GM23338 (cell line): Measurements from ENCODE around the gene TRAF7. TPM values are rescaled to one million over a fixed set of nuclear protein-coding genes. Genes with fewer than 3 reads are reported as not detected.
A peak's percentile ranks its signal among the peaks of the same experiment; 100 is the strongest.

Experiments
- ATAC-seq: fragments of 200-7000 bp; cut with Tn5 transposase; 3 replicates; pipeline ENCODE4 v1.9.1; 2020
- DNase-seq: peaks from one replicate; pipeline ENCODE4 v3.0.0-alpha.2; 2015; ENCODE audit warnings: low spot score
- H2AFZ ChIP-seq: fragments of 200-600 bp; sonication (generic); 2 replicates; pipeline ENCODE4 v1.8.0; 2016; ENCODE audit warnings: antibody characterized with exemption, mild to moderate bottlenecking, moderate library complexity
- H3F3A ChIP-seq: fragments of 200-600 bp; sonication (generic); replicated peaks from 2 replicates; pipeline ENCODE4 v1.8.0; 2017; ENCODE audit warnings: antibody characterized with exemption, mixed run types, low read depth
- H3K27ac ChIP-seq: fragments of 200-600 bp; sonication (generic); 2 replicates; pipeline ENCODE4 v1.6.1; 2016; ENCODE audit warnings: low read depth
- H3K27me3 ChIP-seq: fragments of 200-600 bp; sonication (generic); 2 replicates; pipeline ENCODE4 v1.8.0; 2016; ENCODE audit warnings: mild to moderate bottlenecking, mixed run types, moderate library complexity; ENCODE audit not compliant: insufficient read depth
- H3K36me3 ChIP-seq: fragments of 200-600 bp; sonication (generic); 2 replicates; pipeline ENCODE4 v1.8.0; 2016; ENCODE audit warnings: mild to moderate bottlenecking; ENCODE audit not compliant: insufficient read depth
- H3K4me1 ChIP-seq: fragments of 200-600 bp; sonication (generic); 2 replicates; pipeline ENCODE4 v1.8.0; 2016; ENCODE audit warnings: mild to moderate bottlenecking, moderate library complexity; ENCODE audit not compliant: insufficient read depth
- H3K4me2 ChIP-seq: fragments of 200-600 bp; sonication (generic); 2 replicates; pipeline ENCODE4 v1.7.1; 2017; ENCODE audit warnings: mixed run types
- H3K4me3 ChIP-seq: fragments of 200-600 bp; sonication (generic); 2 replicates; pipeline ENCODE4 v1.6.1; 2016; ENCODE audit warnings: mixed run types
- H3K79me2 ChIP-seq: fragments of 200-600 bp; sonication (generic); replicated peaks from 2 replicates; pipeline ENCODE4 v1.8.0; 2017; ENCODE audit warnings: mild to moderate bottlenecking; ENCODE audit not compliant: insufficient read depth
- H3K9me2 ChIP-seq: fragments of 200-600 bp; sonication (generic); 2 replicates; pipeline ENCODE4 v1.8.0; 2017; ENCODE audit not compliant: insufficient read depth
- H4K20me1 ChIP-seq: fragments of 200-600 bp; sonication (generic); replicated peaks from 2 replicates; pipeline ENCODE4 v1.8.0; 2017; ENCODE audit warnings: mild to moderate bottlenecking; ENCODE audit not compliant: insufficient read depth
- H3K27ac Mint-ChIP-seq: 2 replicates; pipeline ENCODE4 v1.8.0; 2020; ENCODE audit warnings: inconsistent platforms, mild to moderate bottlenecking, moderate library complexity, mixed read lengths
- H3K27me3 Mint-ChIP-seq: 3 replicates; pipeline ENCODE4 v1.8.0; 2022; ENCODE audit warnings: low read depth, mild to moderate bottlenecking, moderate library complexity, mixed read lengths, inconsistent platforms; ENCODE audit not compliant: insufficient read depth, poor library complexity
- H3K36me3 Mint-ChIP-seq: 3 replicates; pipeline ENCODE4 v1.8.0; 2021; ENCODE audit warnings: low read depth, mild to moderate bottlenecking, inconsistent platforms, moderate library complexity, mixed read lengths
- H3K4me1 Mint-ChIP-seq: 3 replicates; pipeline ENCODE4 v1.8.0; 2020; ENCODE audit warnings: mild to moderate bottlenecking, inconsistent platforms, mixed read lengths
- H3K4me3 Mint-ChIP-seq: 3 replicates; pipeline ENCODE4 v1.8.0; 2021; ENCODE audit warnings: moderate library complexity, mild to moderate bottlenecking, inconsistent platforms, mixed read lengths
- H3K9me3 Mint-ChIP-seq: 3 replicates; pipeline ENCODE4 v1.8.0; 2020; ENCODE audit warnings: moderate library complexity, mild to moderate bottlenecking, inconsistent platforms, mixed read lengths
- CREB1 ChIP-seq: fragments of 250-450 bp; sonication (Bioruptor Pico); IDR thresholded peaks from 2 replicates; pipeline ENCODE4 v1.5.0; 2020; ENCODE audit warnings: low read depth, mild to moderate bottlenecking, moderate library complexity
- ETS1 ChIP-seq: IDR thresholded peaks from 2 replicates; pipeline ENCODE4 v1.6.1; 2016; ENCODE audit warnings: antibody characterized with exemption
- EZH2 ChIP-seq: fragments of 200-600 bp; sonication (generic); IDR thresholded peaks from one replicate; pipeline ENCODE4 v1.8.0; 2017; ENCODE audit warnings: antibody characterized with exemption, mild to moderate bottlenecking, low read depth; ENCODE audit not compliant: unreplicated experiment
- EZH2phosphoT487 ChIP-seq: fragments of 200-600 bp; sonication (generic); IDR thresholded peaks from one replicate; pipeline ENCODE4 v1.8.1; 2018; ENCODE audit warnings: antibody characterized with exemption; ENCODE audit not compliant: unreplicated experiment
- JUNB ChIP-seq: IDR thresholded peaks from one replicate; pipeline ENCODE4 v1.6.1; 2016; ENCODE audit warnings: antibody characterized with exemption; ENCODE audit not compliant: unreplicated experiment
- NANOG ChIP-seq: IDR thresholded peaks from 2 replicates; pipeline ENCODE4 v1.6.1; 2016; ENCODE audit warnings: antibody characterized with exemption, borderline replicate concordance
- POLR2AphosphoS5 ChIP-seq: IDR thresholded peaks from 2 replicates; pipeline ENCODE4 v1.6.1; 2016; ENCODE audit warnings: antibody characterized with exemption, low read depth
- REST ChIP-seq: IDR thresholded peaks from one replicate; pipeline ENCODE4 v1.6.1; 2018; ENCODE audit warnings: antibody characterized with exemption; ENCODE audit not compliant: unreplicated experiment
- STAT1 ChIP-seq: IDR thresholded peaks from one replicate; pipeline ENCODE4 v1.6.1; 2016; ENCODE audit warnings: antibody characterized with exemption; ENCODE audit not compliant: unreplicated experiment
- ZNF114 ChIP-seq: fragments of 250-450 bp; sonication (Bioruptor Pico); IDR thresholded peaks from 2 replicates; pipeline ENCODE4 v1.5.0; 2020; ENCODE audit warnings: mild to moderate bottlenecking, moderate library complexity
- ZNF331 ChIP-seq: fragments of 250-450 bp; sonication (Bioruptor Pico); IDR thresholded peaks from 2 replicates; pipeline ENCODE4 v1.5.0; 2020; ENCODE audit warnings: low read depth, mild to moderate bottlenecking, moderate library complexity
- ZNF462 ChIP-seq: fragments of 250-450 bp; sonication (Bioruptor Pico); IDR thresholded peaks from 2 replicates; pipeline ENCODE4 v1.5.0; 2020; ENCODE audit warnings: mild to moderate bottlenecking, moderate library complexity
- polyA plus RNA-seq: library from polyadenylated mRNA; unstranded; fragments of >200 nt; fragmentation: Nextera tagmentation; extraction: Ambion mirVana; gene quantifications from 2 replicates; pipeline ENCODE4 v1.2.1, GENCODE V29; 2016
- total RNA-seq: library from RNA; depleted of rRNA; stranded (reverse); fragments of >200 nt; shearing (Covaris generic); gene quantifications from 2 replicates; pipeline ENCODE4 v1.2.3, GENCODE V29; 2014
- TF ChIP-seq, protein P1 (sequence below), 2 experiments: fragments of 200-600 bp in 1 of 2; sonication (generic) in 1 of 2; conservative IDR thresholded peaks; 2 replicates each; pipeline versions ENCODE4 v1.5.1 to v1.6.1; 2016 to 2017; ENCODE audit warnings: antibody characterized with exemption in 2 of 2, low read depth in 2 of 2, mild to moderate bottlenecking in 2 of 2, moderate library complexity in 1 of 2

Gene TRAF7
- total and polyA plus RNA-seq, 2 experiments from 2014 or later, result 36.4 to 133 TPM

- peaks cover 12% of the 10 kb centered on the region for H3K36me3 Mint-ChIP-seq
- H3K27ac Mint-ChIP-seq, result no peak overlapping the region
- no peaks in the 10 kb centered on the region for H3K27me3 ChIP-seq
- H3K4me2 ChIP-seq, result no peak overlapping the region
- no peaks in the 10 kb centered on the region for H3K4me1 ChIP-seq
- peaks cover 20% of the 10 kb centered on the region for H3K27me3 Mint-ChIP-seq
- H3K9me3 Mint-ChIP-seq, result no peaks in the 10 kb centered on the region
- no peak overlapping the region for H2AFZ ChIP-seq
- DNase-seq, result no peak
- H3K27ac ChIP-seq, result no peak overlapping the region
- peak; percentile 3; the same call in 2 of the 3 replicates for ATAC-seq
- no peak for TF ChIP-seq ZNF114
- no peak for TF ChIP-seq REST
- no peak for TF ChIP-seq EZH2phosphoT487
- no peak for TF ChIP-seq JUNB
- no peak for TF ChIP-seq ETS1
- TF ChIP-seq CREB1, result no peak
- TF ChIP-seq ZNF331 (CRISPR knock-in tag), result no peak
- TF ChIP-seq, protein P1, sequence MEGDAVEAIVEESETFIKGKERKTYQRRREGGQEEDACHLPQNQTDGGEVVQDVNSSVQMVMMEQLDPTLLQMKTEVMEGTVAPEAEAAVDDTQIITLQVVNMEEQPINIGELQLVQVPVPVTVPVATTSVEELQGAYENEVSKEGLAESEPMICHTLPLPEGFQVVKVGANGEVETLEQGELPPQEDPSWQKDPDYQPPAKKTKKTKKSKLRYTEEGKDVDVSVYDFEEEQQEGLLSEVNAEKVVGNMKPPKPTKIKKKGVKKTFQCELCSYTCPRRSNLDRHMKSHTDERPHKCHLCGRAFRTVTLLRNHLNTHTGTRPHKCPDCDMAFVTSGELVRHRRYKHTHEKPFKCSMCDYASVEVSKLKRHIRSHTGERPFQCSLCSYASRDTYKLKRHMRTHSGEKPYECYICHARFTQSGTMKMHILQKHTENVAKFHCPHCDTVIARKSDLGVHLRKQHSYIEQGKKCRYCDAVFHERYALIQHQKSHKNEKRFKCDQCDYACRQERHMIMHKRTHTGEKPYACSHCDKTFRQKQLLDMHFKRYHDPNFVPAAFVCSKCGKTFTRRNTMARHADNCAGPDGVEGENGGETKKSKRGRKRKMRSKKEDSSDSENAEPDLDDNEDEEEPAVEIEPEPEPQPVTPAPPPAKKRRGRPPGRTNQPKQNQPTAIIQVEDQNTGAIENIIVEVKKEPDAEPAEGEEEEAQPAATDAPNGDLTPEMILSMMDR (conservative IDR thresholded peaks at IDR 0.05; ENCODE audit: low read depth in 2 of 2), result no peak
- TF ChIP-seq STAT1, result no peak
- TF ChIP-seq POLR2AphosphoS5, result no peak
- no peak for TF ChIP-seq NANOG
- TF ChIP-seq EZH2, result no peak
- no peak for TF ChIP-seq ZNF462 (CRISPR knock-in tag)
- no peak overlapping the region for H3K4me3 ChIP-seq
- H3K4me3 Mint-ChIP-seq, result no peak overlapping the region
- no peaks in the 10 kb centered on the region for H3K79me2 ChIP-seq
- H3K36me3 ChIP-seq, result no peaks in the 10 kb centered on the region
- no peaks in the 10 kb centered on the region for H3K9me2 ChIP-seq
- H4K20me1 ChIP-seq, result no peaks in the 10 kb centered on the region; the same call in 1 of the 2 replicates
- H3K4me1 Mint-ChIP-seq, result peaks cover 6% of the 10 kb centered on the region
- 0 out of 2 replicates have a peak, but pooled peaks cover 18% of the 10 kb centered on the region for H3F3A ChIP-seq
These were observed 24.9 kb downstream of the TRAF7 start for GRCh38 chr16:2180461-2180860.
